HL-60 (cell line): Measurements from ENCODE around the gene SMYD2.

ENCODE experiments used
- CTCF ChIP-seq: IDR thresholded peaks from one replicate; pipeline ENCODE4 v1.5.1; 2011; ENCODE audit warnings: low read length, control low read depth, inconsistent platforms; ENCODE audit not compliant: insufficient read depth
- GABPA ChIP-seq: IDR thresholded peaks from 2 replicates; pipeline ENCODE4 v1.6.1; 2012; ENCODE audit warnings: low read depth
- POLR2AphosphoS5 ChIP-seq: IDR thresholded peaks from 2 replicates; pipeline ENCODE4 v1.6.1; 2012; ENCODE audit warnings: low read depth
- REST ChIP-seq: IDR thresholded peaks from 2 replicates; pipeline ENCODE4 v1.6.1; 2012; ENCODE audit warnings: low read depth; ENCODE audit not compliant: insufficient replicate concordance
- SPI1 ChIP-seq: IDR thresholded peaks from 2 replicates; pipeline ENCODE4 v1.6.1; 2012; ENCODE audit warnings: low read depth, mild to moderate bottlenecking, borderline replicate concordance

GRCh38 chr1:214385428-214385827, 104.5 kb downstream of the SMYD2 start:
- TF ChIP-seq CTCF = no peak
- no peak for TF ChIP-seq REST
- no peak for TF ChIP-seq POLR2AphosphoS5
- no peak for TF ChIP-seq GABPA
- TF ChIP-seq SPI1 = no peak
